NB4 (cell line): ENCODE measurements around the gene PLSCR3.

Experiments used
- DNase-seq: peaks from one replicate; pipeline ENCODE4 v3.0.0; 2010; ENCODE audit warnings: low read depth
- H3K4me3 ChIP-seq: one replicate; pipeline ENCODE4 v1.5.1; 2011; ENCODE audit warnings: mild to moderate bottlenecking, low read depth, low read length, moderate library complexity
- MYC ChIP-seq: IDR thresholded peaks from 2 replicates; pipeline ENCODE4 v1.6.1; 2011; ENCODE audit warnings: low read depth, low read length
- POLR2A ChIP-seq: IDR thresholded peaks from 2 replicates; pipeline ENCODE4 v1.6.1; 2011; ENCODE audit warnings: mild to moderate bottlenecking; ENCODE audit not compliant: insufficient read length; ENCODE audit errors: extremely low read depth
- TF ChIP-seq, protein P1 (sequence below): IDR thresholded peaks from one replicate; pipeline ENCODE4 v1.5.1; 2012; ENCODE audit warnings: low read depth, low read length
- TF ChIP-seq, protein P2 (sequence below): IDR thresholded peaks from 2 replicates; pipeline ENCODE4 v1.6.1; 2011; ENCODE audit warnings: low read depth, low read length

PLSCR3 gene

DNA sequence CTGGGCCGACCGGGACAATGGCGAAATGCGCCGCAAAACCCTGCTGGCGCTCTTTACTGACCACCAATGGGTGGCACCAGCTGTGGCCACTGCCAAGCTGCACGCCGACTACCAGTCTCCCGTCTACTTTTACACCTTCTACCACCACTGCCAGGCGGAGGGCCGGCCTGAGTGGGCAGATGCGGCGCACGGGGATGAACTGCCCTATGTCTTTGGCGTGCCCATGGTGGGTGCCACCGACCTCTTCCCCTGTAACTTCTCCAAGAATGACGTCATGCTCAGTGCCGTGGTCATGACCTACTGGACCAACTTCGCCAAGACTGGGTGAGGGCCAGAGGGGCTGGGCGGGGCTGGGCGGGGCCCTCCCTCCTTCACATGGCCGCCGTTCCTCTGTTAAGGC lies 21.5 kb upstream of the PLSCR3 start:
- no peak overlapping the region for H3K4me3 ChIP-seq
- no peak for DNase-seq
- TF ChIP-seq, protein P1, sequence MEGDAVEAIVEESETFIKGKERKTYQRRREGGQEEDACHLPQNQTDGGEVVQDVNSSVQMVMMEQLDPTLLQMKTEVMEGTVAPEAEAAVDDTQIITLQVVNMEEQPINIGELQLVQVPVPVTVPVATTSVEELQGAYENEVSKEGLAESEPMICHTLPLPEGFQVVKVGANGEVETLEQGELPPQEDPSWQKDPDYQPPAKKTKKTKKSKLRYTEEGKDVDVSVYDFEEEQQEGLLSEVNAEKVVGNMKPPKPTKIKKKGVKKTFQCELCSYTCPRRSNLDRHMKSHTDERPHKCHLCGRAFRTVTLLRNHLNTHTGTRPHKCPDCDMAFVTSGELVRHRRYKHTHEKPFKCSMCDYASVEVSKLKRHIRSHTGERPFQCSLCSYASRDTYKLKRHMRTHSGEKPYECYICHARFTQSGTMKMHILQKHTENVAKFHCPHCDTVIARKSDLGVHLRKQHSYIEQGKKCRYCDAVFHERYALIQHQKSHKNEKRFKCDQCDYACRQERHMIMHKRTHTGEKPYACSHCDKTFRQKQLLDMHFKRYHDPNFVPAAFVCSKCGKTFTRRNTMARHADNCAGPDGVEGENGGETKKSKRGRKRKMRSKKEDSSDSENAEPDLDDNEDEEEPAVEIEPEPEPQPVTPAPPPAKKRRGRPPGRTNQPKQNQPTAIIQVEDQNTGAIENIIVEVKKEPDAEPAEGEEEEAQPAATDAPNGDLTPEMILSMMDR = no peak
- TF ChIP-seq POLR2A = no peak

DNA sequence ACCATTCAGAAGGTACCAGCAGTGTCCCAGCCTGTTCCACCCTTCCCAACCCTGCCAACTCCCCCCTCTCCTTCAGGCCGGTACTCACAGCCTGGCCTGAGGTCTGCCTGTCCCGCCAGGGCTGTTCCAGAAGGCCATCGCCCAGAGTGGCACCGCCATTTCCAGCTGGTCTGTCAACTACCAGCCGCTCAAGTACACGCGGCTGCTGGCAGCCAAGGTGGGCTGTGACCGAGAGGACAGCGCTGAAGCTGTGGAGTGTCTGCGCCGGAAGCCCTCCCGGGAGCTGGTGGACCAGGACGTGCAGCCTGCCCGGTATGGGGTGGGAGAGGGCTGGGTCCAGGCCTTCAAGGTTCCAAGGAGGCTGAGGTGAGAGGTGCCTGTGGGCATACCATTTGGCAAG lies 20.5 kb upstream of the PLSCR3 start:
- no peak overlapping the region for H3K4me3 ChIP-seq
- DNase-seq = no peak
- TF ChIP-seq, protein P2, sequence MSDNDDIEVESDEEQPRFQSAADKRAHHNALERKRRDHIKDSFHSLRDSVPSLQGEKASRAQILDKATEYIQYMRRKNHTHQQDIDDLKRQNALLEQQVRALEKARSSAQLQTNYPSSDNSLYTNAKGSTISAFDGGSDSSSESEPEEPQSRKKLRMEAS = no peak
- TF ChIP-seq POLR2A (no peak), MYC (no peak)
- TF ChIP-seq, protein P1 = no peak

DNA sequence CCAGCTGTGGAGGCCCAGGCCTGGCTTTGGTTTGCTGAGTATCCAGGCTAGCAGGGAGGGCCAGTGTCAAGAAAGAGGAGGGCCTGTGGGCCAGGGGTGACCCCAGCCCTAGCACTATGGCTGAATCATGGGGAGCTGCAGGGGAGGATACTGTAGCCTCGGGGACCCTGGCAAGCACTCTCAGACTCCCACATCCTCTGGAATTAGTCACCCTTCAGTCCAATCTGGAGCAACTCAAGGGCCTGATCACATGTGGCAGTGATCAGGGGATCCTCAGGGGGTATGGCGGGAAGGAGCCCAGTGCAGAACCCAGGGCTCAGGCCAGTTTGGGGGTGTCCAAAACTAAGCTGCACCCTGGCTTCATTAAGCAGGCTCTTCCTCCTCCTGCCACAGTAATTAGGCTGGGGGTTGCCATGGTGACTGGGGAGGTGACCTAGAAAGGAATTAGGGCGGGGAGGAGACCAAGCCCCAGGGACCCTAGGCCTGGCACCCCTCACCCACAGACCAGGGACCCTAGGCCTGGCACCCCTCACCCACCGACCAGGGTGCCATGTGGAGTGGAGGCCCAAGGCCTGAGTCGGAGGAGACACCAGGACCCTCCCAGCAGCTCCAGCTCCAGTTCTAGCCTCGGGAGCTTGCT lies 19.1 kb upstream of the PLSCR3 start:
- H3K4me3 ChIP-seq = no peak overlapping the region
- TF ChIP-seq MYC = no peak
- TF ChIP-seq POLR2A = no peak
- TF ChIP-seq, protein P1 = no peak
- TF ChIP-seq, protein P2 = no peak
- no peak for DNase-seq

DNA sequence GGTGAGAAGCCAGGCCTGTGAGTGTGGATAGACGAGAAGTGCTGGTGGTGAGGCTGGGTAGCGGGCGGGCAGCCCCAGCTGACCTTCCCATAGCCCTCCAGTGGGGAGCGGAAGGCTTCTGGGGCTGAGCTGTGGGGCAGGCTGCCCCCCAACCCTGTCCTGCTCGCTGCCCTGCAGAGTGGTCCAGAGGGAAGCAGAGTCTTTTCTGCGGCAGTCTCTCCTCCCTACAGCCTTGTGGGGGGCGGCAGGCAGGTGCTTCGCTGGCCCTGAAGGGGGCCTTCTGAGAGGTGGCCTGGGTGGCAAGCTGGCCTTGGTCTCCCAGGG lies 17.1 kb upstream of the PLSCR3 start:
- TF ChIP-seq, protein P1 = no peak
- TF ChIP-seq POLR2A (no peak), MYC (no peak)
- TF ChIP-seq, protein P2 = no peak
- no peak overlapping the region for H3K4me3 ChIP-seq
- no peak for DNase-seq

DNA sequence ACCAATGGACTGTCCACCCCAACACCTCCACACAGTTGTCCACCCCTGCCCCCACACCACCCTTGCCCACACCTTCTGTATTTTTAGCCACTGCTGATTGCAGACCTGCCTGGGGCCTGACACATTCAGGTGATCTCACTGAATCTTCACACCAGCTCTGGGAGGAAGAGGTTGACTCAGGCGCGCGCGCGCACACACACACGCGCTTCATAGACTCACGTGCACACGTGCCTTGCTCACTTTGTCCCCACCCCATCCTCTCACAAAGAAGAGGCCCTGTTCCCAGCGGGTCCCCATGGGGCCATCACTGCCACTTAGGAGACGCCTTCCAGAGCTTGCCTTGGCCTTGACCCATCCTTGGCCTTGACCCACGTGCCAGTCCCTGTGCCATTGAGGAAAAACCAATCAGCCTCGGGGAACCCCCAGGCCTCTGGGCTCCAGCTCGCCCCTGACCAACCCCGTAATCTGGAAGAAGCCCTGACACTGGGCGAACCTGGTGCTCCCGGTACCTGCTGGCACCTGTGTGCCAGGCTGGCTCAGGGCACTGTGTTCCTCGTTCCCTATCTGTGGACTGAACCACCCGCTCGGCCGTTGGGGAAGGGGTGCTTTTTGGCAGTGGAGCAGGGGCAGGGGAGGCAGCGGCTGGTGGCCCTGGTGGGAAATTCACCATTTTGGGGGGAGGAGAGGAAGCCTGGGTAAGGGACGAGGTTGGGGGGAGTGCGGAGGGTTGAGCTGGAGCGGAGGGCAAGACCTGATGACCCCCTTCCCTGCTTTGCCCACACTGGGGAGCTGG lies 16.5 kb upstream of the PLSCR3 start:
- TF ChIP-seq, protein P1 = no peak
- TF ChIP-seq POLR2A = no peak
- no peak for TF ChIP-seq MYC
- TF ChIP-seq, protein P2 = no peak
- no peak overlapping the region for H3K4me3 ChIP-seq
- DNase-seq = no peak

DNA sequence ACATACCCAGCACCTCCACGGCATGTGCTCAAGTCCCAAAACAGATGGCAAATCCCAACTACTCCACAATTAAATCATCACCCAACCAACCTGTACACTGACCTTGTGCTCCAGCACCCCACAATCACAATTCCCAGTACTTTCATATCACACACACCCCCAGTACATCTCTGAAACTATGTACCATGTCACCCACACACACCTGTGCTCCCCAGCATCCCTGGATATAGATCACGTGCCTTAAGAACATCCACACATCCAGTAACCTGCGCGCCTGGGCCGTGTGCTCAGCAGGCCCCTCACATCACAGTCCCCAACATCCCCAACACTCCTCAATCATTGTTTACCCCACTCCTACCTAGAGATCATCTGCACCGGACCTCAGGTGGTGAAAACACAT lies 15.4 kb upstream of the PLSCR3 start:
- no peak overlapping the region for H3K4me3 ChIP-seq
- no peak for DNase-seq
- TF ChIP-seq, protein P1 = no peak
- TF ChIP-seq POLR2A = no peak
- TF ChIP-seq, protein P2 = no peak
- no peak for TF ChIP-seq MYC
